SHP77 (cell line): ENCODE results near the gene ATOH1.

ENCODE experiments used
- DNase-seq, 2 experiments: peaks; one replicate each; lab custom pipeline; 2025; lab: John Stamatoyannopoulos, UW

The ATOH1 gene, protein sequence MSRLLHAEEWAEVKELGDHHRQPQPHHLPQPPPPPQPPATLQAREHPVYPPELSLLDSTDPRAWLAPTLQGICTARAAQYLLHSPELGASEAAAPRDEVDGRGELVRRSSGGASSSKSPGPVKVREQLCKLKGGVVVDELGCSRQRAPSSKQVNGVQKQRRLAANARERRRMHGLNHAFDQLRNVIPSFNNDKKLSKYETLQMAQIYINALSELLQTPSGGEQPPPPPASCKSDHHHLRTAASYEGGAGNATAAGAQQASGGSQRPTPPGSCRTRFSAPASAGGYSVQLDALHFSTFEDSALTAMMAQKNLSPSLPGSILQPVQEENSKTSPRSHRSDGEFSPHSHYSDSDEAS

GRCh38 chr4:93828332-93828994, at the start of gene ATOH1:
ATOH1 (plus strand) TSS chr4:93828753; CDS start chr4:93828927, 174 bp downstream.
- no peak for DNase-seq

DNA sequence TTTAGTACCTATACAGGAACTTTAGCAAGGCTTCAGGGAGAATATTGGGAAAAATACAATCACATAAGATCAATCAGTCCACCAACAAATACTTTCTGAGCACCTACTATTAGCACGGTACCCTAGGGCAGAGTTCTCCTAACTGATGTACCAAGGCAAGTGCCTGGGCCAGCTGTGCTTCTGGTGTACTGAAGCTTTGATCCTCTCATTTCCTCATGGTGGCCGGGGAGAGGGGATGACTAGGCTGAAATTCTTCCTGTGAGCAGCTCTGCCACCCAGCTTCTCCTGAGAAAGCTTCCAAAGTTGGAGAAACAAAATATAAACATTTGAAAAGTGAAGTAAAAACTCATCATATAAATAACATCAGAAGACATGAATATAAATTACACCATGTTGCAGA, 49.3 kb upstream of the ATOH1 start:
- DNase-seq: no peak

GRCh38 chr4:93780080-93780479, 48.5 kb upstream of the ATOH1 start:
- DNase-seq: no peak

DNA sequence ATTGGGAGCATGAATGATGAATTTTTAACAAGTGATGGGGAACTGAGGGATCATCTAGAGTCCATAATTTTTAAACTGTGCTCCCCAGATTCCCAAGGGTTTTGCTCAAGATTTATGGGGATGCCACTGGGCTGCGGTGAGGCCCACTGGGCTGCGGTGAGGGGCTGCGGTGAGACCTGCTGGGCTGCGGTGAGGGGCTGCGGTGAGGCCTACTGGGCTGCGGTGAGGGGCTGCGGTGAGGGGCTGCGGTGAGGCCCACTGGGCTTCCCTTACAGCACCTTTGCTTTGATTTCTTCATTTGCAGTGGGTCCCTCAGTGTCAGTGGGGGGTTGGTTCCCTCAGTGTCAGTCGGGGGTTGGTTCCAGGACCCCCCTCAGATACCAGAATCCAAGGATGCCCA, 47.4 kb upstream of the ATOH1 start:
- DNase-seq: no peak

DNA sequence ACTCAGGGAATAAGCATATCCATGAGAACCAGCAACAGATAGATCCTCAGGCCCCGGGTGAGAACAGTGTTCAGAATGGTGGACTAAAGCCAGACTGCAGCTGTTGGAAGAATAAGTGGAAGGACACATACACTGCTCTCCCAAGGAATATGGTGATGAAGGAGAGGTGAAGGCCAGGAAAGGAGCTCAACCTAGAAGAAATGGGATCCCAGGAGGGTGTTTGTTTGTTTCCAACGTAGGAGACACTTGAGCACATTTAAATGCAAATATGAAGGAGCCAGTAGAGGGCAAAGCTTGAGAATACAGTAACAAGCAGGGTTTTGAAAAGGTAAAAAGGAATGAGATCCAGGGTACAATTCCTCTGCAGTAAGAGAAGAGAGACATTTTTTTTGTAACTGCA, 42.4 kb upstream of the ATOH1 start:
- no peak for DNase-seq

DNA sequence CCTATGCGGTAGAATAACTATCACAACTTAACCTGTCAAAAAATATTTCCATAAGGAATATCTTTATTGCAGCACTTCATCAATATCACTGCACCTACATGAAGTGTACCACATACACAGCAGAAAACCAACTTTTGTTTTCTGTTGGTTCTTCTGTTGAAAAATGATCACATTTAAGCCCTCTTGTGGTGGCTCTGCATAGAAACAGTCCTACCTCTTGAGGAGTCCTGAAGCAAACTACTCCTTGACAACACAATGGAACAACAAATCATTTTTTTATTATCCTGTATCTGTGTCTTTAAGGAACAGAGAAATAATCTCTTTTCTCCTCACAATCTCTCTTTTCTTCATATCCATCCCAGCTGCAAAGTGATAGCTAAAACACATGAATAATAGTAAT, 39.8 kb upstream of the ATOH1 start:
- no peak for DNase-seq

DNA sequence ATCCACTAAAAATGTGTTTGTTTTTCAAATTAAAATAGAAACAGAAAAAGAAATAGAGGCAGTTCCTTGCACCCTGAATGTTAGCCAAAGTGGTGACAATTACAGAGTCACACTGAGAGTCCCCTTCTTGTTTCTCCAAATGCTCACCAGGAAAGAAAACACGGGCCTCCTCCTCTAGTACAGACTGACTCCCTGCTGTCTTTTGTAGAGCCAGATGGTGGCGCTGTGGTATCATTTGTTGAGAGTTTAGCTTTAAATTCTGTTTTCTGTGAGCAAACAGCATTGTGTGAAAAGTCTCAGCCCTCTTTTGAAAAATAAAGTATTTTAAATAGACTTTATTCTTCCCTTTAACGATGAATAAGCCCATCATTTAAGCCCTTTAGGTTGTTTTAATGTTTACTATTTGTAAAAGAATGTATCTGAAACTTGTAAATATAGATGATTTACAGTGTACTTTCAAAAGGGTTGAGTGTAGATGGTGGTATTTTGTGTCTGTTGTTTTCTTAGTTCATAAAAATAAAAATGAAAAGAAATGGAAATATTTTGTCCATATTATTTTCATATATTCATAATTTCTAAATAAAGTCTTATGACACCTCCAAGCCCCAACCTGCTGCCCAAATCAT, 36.9 kb upstream of the ATOH1 start:
- DNase-seq: peak in 1 of 2 experiments; percentile 6

- no peak for DNase-seq
These were observed 26.5 kb upstream of the ATOH1 start for GRCh38 chr4:93802045-93802444.

GRCh38 chr4:93809773-93810172, 18.8 kb upstream of the ATOH1 start:
- no peak for DNase-seq

DNA sequence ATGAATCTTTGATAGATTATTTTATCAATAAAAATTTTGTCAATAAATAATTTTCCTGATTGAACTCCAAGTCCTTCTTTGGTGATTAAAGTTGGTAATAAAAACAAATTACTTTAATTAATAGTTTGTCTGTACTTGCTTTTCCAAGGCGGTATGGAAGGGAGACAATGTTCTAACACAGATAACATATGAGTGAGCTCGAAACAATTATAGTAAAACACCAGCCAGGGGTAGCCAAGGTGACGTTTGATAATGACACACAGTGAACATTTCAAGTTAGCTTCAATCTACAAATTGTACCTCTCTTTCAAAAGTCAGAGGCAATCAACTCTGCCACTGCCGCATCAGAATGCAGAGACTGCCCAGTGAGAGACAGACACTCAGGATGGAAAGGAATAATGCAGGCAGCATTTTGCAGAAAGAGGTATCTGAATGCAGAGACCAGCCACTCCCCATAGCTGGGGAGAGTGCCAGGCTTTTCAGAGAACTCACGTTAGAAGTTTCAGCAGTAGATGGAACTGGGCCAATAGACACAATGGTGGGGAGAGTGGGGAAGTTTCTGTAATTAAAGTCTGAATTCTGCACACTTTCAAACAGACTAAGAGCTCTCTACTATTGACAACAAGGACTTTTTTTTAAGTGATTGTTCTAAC, 18.1 kb upstream of the ATOH1 start:
- no peak for DNase-seq

DNA sequence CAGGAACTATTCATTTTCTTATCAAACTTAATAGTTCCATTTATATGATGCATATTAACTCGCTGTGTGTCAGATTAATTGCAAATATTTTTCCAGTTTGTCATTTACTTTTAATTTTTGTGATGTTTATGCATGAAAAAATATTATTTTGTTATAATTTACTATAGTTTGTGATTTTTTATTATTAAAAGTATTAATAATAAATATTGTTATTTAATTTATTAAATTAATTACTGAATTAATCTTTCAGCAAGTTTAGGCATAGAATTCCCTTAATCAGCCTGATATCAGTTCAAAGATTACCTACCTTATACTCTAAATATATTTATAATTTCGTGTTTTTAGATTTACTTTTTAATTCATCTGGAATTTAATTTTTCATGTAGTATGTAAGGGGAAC, 15.5 kb upstream of the ATOH1 start:
- DNase-seq: no peak

DNA sequence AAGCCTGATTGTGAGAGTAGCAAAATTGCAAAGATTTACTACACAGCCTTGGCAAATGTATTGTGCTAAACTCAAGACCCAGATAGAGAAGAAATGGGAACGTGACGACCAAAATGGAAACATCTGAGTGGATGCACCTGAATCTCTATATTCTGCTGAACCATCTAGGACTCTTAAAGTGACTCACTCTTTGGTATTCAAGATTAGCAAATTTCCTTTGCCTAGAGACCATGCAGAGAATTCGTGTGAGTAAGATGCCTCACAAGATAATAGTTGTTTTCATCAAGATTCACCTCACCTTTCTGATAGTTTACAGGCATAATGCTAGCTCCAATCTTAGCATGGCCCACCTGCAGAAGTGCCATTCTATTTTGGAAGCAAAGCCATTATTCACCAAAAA, 14.4 kb upstream of the ATOH1 start:
- DNase-seq: no peak

GRCh38 chr4:93814722-93815121, 13.8 kb upstream of the ATOH1 start:
- DNase-seq: no peak

- no peak for DNase-seq
These were observed 2.9 kb upstream of the ATOH1 start for GRCh38 chr4:93825551-93826216.

DNA sequence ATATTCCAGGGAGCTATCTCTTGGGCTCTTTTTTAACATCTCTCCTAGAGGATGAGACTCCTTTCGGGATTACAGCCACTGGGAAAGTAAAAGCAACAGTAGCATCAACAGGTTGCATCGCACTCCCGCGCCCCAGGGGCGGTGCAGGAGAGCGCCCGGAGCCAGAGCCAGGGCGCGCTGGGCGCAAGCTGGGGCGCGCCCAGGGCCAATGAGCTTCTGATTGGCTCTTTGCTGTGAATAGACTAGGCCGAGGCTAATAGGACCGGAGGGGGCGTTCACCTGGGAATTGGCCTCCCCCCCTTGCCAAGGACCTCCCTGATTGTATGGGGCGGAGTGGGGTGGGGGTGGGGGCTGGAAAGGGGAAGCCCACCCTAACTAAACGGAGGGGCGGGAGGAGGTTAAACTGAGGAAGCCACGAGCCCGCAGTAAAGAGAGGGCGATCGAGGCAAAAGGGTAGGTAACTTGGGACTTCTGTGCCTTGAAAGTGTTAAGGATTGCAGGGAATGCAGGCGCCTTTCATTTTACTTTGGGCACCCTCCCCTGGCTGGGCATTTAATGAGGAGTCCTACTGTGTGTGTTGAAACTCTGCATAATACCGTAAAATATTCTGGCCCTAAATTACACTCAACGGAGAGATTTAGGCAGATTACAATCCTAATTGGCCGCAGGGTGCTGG, 1.1 kb upstream of the ATOH1 start:
- no peak for DNase-seq

GRCh38 chr4:93828995-93829819, 654 bp downstream of the ATOH1 start:
- DNase-seq: no peak

DNA sequence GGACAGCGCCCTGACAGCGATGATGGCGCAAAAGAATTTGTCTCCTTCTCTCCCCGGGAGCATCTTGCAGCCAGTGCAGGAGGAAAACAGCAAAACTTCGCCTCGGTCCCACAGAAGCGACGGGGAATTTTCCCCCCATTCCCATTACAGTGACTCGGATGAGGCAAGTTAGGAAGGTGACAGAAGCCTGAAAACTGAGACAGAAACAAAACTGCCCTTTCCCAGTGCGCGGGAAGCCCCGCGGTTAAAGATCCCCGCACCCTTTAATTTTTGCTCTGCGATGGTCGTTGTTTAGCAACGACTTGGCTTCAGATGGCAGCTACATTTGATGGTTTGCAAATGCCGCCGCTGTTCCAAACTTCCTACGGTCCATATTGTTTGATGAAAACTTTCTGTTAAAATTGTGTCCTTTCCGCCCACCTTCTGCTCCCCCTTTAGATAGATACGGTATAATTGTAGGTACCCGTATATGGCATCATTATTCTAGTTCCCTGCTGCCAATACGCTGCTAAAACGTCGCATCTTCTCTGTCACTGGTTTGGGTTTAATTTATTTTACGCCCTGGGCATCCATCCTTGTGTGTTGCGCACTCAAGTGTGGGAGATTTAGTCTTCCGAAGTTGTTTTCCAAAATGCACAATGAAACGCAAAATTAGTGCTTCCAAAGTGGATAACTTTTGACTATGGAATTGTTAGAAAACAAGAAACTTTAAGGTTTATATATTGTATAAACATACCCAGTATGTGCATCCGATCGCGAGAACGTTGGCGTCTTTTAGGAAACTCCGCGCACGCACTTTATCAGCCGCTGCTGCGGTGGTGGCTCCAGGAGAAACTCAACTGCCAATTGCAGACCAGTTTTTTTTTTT, 1.5 kb downstream of the ATOH1 start:
- no peak for DNase-seq

DNA sequence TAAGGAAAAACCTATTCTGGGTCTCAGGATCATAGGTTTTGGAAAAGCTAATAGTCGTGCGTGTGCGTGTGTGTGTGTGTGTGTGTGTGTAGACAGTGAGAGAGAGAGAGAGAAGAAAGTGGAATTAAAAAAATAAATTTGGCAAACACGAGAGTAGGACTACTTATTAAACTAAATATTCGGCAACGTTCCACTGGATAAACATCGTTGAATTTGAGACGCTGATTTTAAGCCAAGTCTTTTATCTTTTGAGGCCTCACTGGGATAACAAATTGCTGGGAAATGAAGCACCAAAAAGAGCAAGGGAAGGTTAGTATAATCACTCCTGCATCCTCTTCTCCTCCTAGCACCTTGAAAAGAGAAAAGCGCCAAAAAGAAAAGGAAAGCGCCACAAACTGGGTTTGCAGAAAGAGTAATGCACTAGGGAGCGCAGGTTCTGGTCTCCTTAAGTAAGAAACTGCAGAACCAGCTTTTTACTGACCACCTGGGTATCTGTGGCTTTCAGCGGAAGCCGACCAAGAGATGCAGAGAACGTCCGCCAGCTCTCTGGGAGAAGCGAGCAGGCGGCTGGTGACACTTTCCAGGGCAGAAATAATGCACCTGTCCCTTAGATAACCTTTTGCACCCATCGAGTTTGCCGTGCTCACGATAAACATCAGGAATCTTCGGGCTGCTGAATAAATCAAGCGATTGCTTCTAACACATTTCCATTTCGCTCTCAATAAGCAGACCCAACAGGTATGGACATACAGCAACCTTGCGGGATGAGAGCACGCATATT, 3.4 kb downstream of the ATOH1 start:
- no peak for DNase-seq
